CD8-positive, alpha-beta memory T cell (primary cell): ENCODE results near the gene TAL1. TPM values are rescaled to one million over a fixed set of nuclear protein-coding genes. Genes with fewer than 3 reads are reported as not detected.
"Not testable (repeated sequence)": the region's sequence is repeated elsewhere in the genome, so short reads cannot be mapped to it uniquely, and the experiment has no call there.

ENCODE experiments used
- CTCF ChIA-PET: fragments of 350-600 bp; sonication (Branson Sonifier 250); formaldehyde crosslinking; loops from one replicate; lab custom pipeline; 2021; ENCODE audit warnings: antibody characterized with exemption; lab: Charles Lee
- POLR2A ChIA-PET: fragments of 350-600 bp; sonication (Branson Sonifier 250); formaldehyde crosslinking; loops from one replicate; lab custom pipeline; 2021; ENCODE audit warnings: antibody characterized with exemption; lab: Charles Lee
- DNase-seq, 5 donors: peaks; one replicate each; pipeline versions ENCODE4 v3.0.0 to v3.0.0-alpha.2; 2020 to 2022; ENCODE audit warnings: mixed read lengths in 1 of 5
- H3K27ac ChIP-seq: one replicate; pipeline ENCODE4 v1.7.0; 2013; ENCODE audit warnings: low read depth, mild to moderate bottlenecking, low read length, moderate library complexity
- H3K27me3 ChIP-seq: 2 replicates; pipeline ENCODE4 v1.7.0; 2013; ENCODE audit warnings: low read length, mild to moderate bottlenecking; ENCODE audit not compliant: insufficient read depth, poor library complexity, severe bottlenecking
- H3K36me3 ChIP-seq: 2 replicates; pipeline ENCODE4 v1.7.0; 2013; ENCODE audit warnings: mild to moderate bottlenecking, low read length, moderate library complexity; ENCODE audit not compliant: insufficient read depth
- H3K4me1 ChIP-seq: 2 replicates; pipeline ENCODE4 v1.7.0; 2013; ENCODE audit warnings: mild to moderate bottlenecking, low read length, moderate library complexity; ENCODE audit not compliant: insufficient read depth
- H3K4me3 ChIP-seq: 2 replicates; pipeline ENCODE4 v1.7.0; 2013; ENCODE audit warnings: mild to moderate bottlenecking, low read length
- H3K9me3 ChIP-seq: 2 replicates; pipeline ENCODE4 v1.7.0; 2013; ENCODE audit warnings: mild to moderate bottlenecking, low read length
- H3K27ac Mint-ChIP-seq, 8 donors: one replicate each; pipeline ENCODE4 v1.8.0; 2020 to 2021; ENCODE audit warnings: mixed read lengths in 8 of 8, mild to moderate bottlenecking in 6 of 8, inconsistent platforms in 3 of 8, moderate library complexity in 3 of 8
- H3K27me3 Mint-ChIP-seq, 2 donors: one replicate each; pipeline ENCODE4 v1.8.0; 2020 to 2021; ENCODE audit warnings: mixed read lengths in 2 of 2, mild to moderate bottlenecking in 1 of 2, moderate library complexity in 1 of 2
- H3K36me3 Mint-ChIP-seq, 3 donors: one replicate each; pipeline ENCODE4 v1.8.0; 2020 to 2021; ENCODE audit warnings: mixed read lengths in 3 of 3, inconsistent platforms in 1 of 3, mild to moderate bottlenecking in 1 of 3
- H3K4me1 Mint-ChIP-seq, 3 donors: one replicate each; pipeline ENCODE4 v1.8.0; 2020 to 2021; ENCODE audit warnings: mixed read lengths in 3 of 3, inconsistent platforms in 1 of 3, mild to moderate bottlenecking in 1 of 3
- H3K4me3 Mint-ChIP-seq, 7 donors: one replicate each; pipeline ENCODE4 v1.8.0; 2020 to 2021; ENCODE audit warnings: mixed read lengths in 7 of 7, mild to moderate bottlenecking in 6 of 7, moderate library complexity in 4 of 7, inconsistent platforms in 2 of 7
- H3K9me3 Mint-ChIP-seq, 5 donors: one replicate each; pipeline ENCODE4 v1.8.0; 2020 to 2022; ENCODE audit warnings: mixed read lengths in 5 of 5, mild to moderate bottlenecking in 3 of 5, moderate library complexity in 2 of 5, inconsistent platforms in 1 of 5
- polyA plus RNA-seq: library from polyadenylated mRNA; unstranded; fragments of 300-500 nt; fragmentation: Illumina TruSeq; gene quantifications from one replicate; pipeline ENCODE4 v1.2.3, GENCODE V29; 2021
- total RNA-seq, 2 experiments: library from RNA; stranded (reverse); gene quantifications; one replicate each; pipeline ENCODE4 v1.2.3, GENCODE V29; 2021

TAL1 gene
- total RNA-seq (not detected), polyA plus RNA-seq (not detected)

GRCh38 chr1:47232187-47232874 is at the start of gene TAL1:
Gene TAL1 (minus strand): TSS chr1:47232225. CDS start chr1:47225888, 6,337 bp downstream.
- Histone ChIP-seq H3K27ac (peak within 1 kb of the TSS; percentile 85), H3K4me1 (peaks cover 24% of the 10 kb centered on the region), H3K4me3 (peak within 1 kb of the TSS; percentile 67), H3K36me3 (no peaks in the 10 kb centered on the region), H3K27me3 (peaks cover 52% of the 10 kb centered on the region), H3K9me3 (no peaks in the 10 kb centered on the region)
- ChIA-PET CTCF (no interaction called here), POLR2A (no interaction called here)
- peaks cover 55 to 81% of the 10 kb centered on the region in 2 donors for H3K27me3 Mint-ChIP-seq
- H3K36me3 Mint-ChIP-seq: peaks cover 0 to 3% (median 0%) of the 10 kb centered on the region in 3 donors
- H3K27ac Mint-ChIP-seq: peak within 1 kb of the TSS in 3 of 8 donors; percentile 23 to 65 (median 52)
- DNase-seq: no peak
- peak within 1 kb of the TSS; percentile 49 to 87 (median 83) for H3K4me3 Mint-ChIP-seq
- peaks cover 0 to 3% (median 0%) of the 10 kb centered on the region in 5 donors for H3K9me3 Mint-ChIP-seq
- peaks cover 24 to 35% (median 34%) of the 10 kb centered on the region in 3 donors for H3K4me1 Mint-ChIP-seq

GRCh38 chr1:47280142-47280541 is 48.1 kb upstream of the TAL1 start:
- H3K36me3 ChIP-seq: no peaks in the 10 kb centered on the region
- POLR2A ChIA-PET: no interaction called here

GRCh38 chr1:47276850-47277249 is 44.8 kb upstream of the TAL1 start:
- CTCF ChIA-PET: no interaction called here
- H3K27ac Mint-ChIP-seq: peak overlapping the region in 1 of 8 donors; percentile 35
- no peaks in the 10 kb centered on the region for H3K36me3 ChIP-seq

More at GRCh38 chr1:47280142-47280541, 48.1 kb upstream of the TAL1 start:
- Histone ChIP-seq H3K4me3 (no peak overlapping the region), H3K27me3 (no peaks in the 10 kb centered on the region), H3K27ac (no peak overlapping the region), H3K9me3 (no peaks in the 10 kb centered on the region), H3K4me1 (no peaks in the 10 kb centered on the region)
- Mint-ChIP-seq H3K27ac (no peak overlapping the region), H3K36me3 (peaks cover 0 to 6% (median 5%) of the 10 kb centered on the region in 3 donors), H3K27me3 (no peaks in the 10 kb centered on the region), H3K4me1 (no peaks in the 10 kb centered on the region), H3K4me3 (no peak overlapping the region), H3K9me3 (no peaks in the 10 kb centered on the region)
- no peak for DNase-seq
- CTCF ChIA-PET: no interaction called here

GRCh38 chr1:47275811-47276210 is 43.8 kb upstream of the TAL1 start:
- not testable (repeated sequence) for H3K27me3 ChIP-seq, H3K4me1 Mint-ChIP-seq, H3K4me3 Mint-ChIP-seq, H3K9me3 Mint-ChIP-seq, H3K36me3 Mint-ChIP-seq, H3K4me3 ChIP-seq, H3K36me3 ChIP-seq, H3K27me3 Mint-ChIP-seq, H3K9me3 ChIP-seq, H3K4me1 ChIP-seq, H3K27ac ChIP-seq, DNase-seq
- ChIA-PET POLR2A (interaction anchor here (1.0 kb wide), 1 partner anchor 39 kb away, joined by 3 read pairs; no protein-coding TSS in a partner anchor), CTCF (interaction anchor here (1.5 kb wide), 1 partner anchor 13 kb away, joined by 3 read pairs; no protein-coding TSS in a partner anchor)
- H3K27ac Mint-ChIP-seq: peak overlapping the region in 1 of 8 donors; percentile 51

More at GRCh38 chr1:47276850-47277249, 44.8 kb upstream of the TAL1 start:
- Mint-ChIP-seq H3K4me1 (peaks cover 0 to 4% (median 0%) of the 10 kb centered on the region in 3 donors), H3K36me3 (peaks cover 0 to 6% (median 6%) of the 10 kb centered on the region in 3 donors), H3K4me3 (no peak overlapping the region), H3K9me3 (no peaks in the 10 kb centered on the region), H3K27me3 (no peaks in the 10 kb centered on the region)
- no peak for DNase-seq
- H3K27ac ChIP-seq: no peak overlapping the region
- H3K9me3 ChIP-seq: no peaks in the 10 kb centered on the region
- no peak overlapping the region for H3K4me3 ChIP-seq
- no peaks in the 10 kb centered on the region for H3K4me1 ChIP-seq
- POLR2A ChIA-PET: interaction anchor here (1.0 kb wide), 1 partner anchor 38 kb away, joined by 3 read pairs; no protein-coding TSS in a partner anchor
- no peaks in the 10 kb centered on the region for H3K27me3 ChIP-seq

- H3K27me3 ChIP-seq, H3K9me3 ChIP-seq, H3K4me1 ChIP-seq, H3K36me3 ChIP-seq, H3K4me3 ChIP-seq, H3K4me1 Mint-ChIP-seq, H3K27ac ChIP-seq, POLR2A ChIA-PET, DNase-seq, H3K9me3 Mint-ChIP-seq, H3K36me3 Mint-ChIP-seq, H3K4me3 Mint-ChIP-seq, H3K27ac Mint-ChIP-seq, H3K27me3 Mint-ChIP-seq: not testable (repeated sequence)
- CTCF ChIA-PET: interaction anchor here (1.4 kb wide), 1 partner anchor 171 kb away, joined by 3 read pairs; no protein-coding TSS in a partner anchor
These were observed 33.5 kb upstream of the TAL1 start for GRCh38 chr1:47265529-47265928.

GRCh38 chr1:47262787-47263413 is 30.9 kb upstream of the TAL1 start:
- Mint-ChIP-seq H3K9me3 (no peaks in the 10 kb centered on the region), H3K27me3 (no peaks in the 10 kb centered on the region), H3K4me3 (no peak overlapping the region), H3K27ac (no peak overlapping the region), H3K4me1 (no peaks in the 10 kb centered on the region), H3K36me3 (no peaks in the 10 kb centered on the region)
- H3K36me3 ChIP-seq: no peaks in the 10 kb centered on the region
- no peaks in the 10 kb centered on the region for H3K27me3 ChIP-seq
- ChIA-PET CTCF (interaction anchor here (0.8 to 2.5 kb wide), 7 partner anchors 9 to 175 kb away, joined by 3 to 16 read pairs (median 4); partner anchors contain the start of gene FOXD2), POLR2A (no interaction called here)
- peak in 1 of 5 donors; percentile 3 for DNase-seq
- no peaks in the 10 kb centered on the region for H3K9me3 ChIP-seq
- no peak overlapping the region for H3K4me3 ChIP-seq
- no peak overlapping the region for H3K27ac ChIP-seq
- no peaks in the 10 kb centered on the region for H3K4me1 ChIP-seq

- no peaks in the 10 kb centered on the region for H3K9me3 Mint-ChIP-seq
- no peaks in the 10 kb centered on the region for H3K36me3 ChIP-seq
- no peaks in the 10 kb centered on the region for H3K27me3 ChIP-seq
- ChIA-PET CTCF (no interaction called here), POLR2A (no interaction called here)
- no peak overlapping the region for H3K4me3 Mint-ChIP-seq
- no peaks in the 10 kb centered on the region for H3K36me3 Mint-ChIP-seq
- no peak overlapping the region for H3K4me3 ChIP-seq
- DNase-seq: no peak
- no peaks in the 10 kb centered on the region for H3K4me1 ChIP-seq
- no peaks in the 10 kb centered on the region for H3K4me1 Mint-ChIP-seq
- no peak overlapping the region for H3K27ac Mint-ChIP-seq
- no peaks in the 10 kb centered on the region for H3K9me3 ChIP-seq
- H3K27me3 Mint-ChIP-seq: no peaks in the 10 kb centered on the region
- no peak overlapping the region for H3K27ac ChIP-seq
These were observed 25.2 kb upstream of the TAL1 start for GRCh38 chr1:47257224-47257623.

GRCh38 chr1:47252795-47253194 is 20.8 kb upstream of the TAL1 start:
- no peaks in the 10 kb centered on the region for H3K4me1 Mint-ChIP-seq
- Histone ChIP-seq H3K4me3 (no peak overlapping the region), H3K27me3 (no peaks in the 10 kb centered on the region), H3K36me3 (no peaks in the 10 kb centered on the region), H3K4me1 (no peaks in the 10 kb centered on the region), H3K27ac (no peak overlapping the region), H3K9me3 (no peaks in the 10 kb centered on the region)
- POLR2A ChIA-PET: no interaction called here
- CTCF ChIA-PET: interaction anchor here (1.0 to 2.3 kb wide), 2 partner anchors 10 to 74 kb away, joined by 3 to 6 read pairs; no protein-coding TSS in a partner anchor
- DNase-seq: no peak
- no peaks in the 10 kb centered on the region for H3K9me3 Mint-ChIP-seq
- H3K36me3 Mint-ChIP-seq: peaks cover 0 to 3% (median 0%) of the 10 kb centered on the region in 3 donors
- H3K27ac Mint-ChIP-seq: no peak overlapping the region
- H3K27me3 Mint-ChIP-seq: no peaks in the 10 kb centered on the region
- no peak overlapping the region for H3K4me3 Mint-ChIP-seq
